GM23338 (cell line): ENCODE data around the gene IL17REL. TPM values are rescaled to one million over a fixed set of nuclear protein-coding genes. Genes with fewer than 3 reads are reported as not detected.

ENCODE experiments used
- ATAC-seq: fragments of 200-7000 bp; cut with Tn5 transposase; 3 replicates; pipeline ENCODE4 v1.9.1; 2020
- DNase-seq: peaks from one replicate; pipeline ENCODE4 v3.0.0-alpha.2; 2015; ENCODE audit warnings: low spot score
- H2AFZ ChIP-seq: fragments of 200-600 bp; sonication (generic); 2 replicates; pipeline ENCODE4 v1.8.0; 2016; ENCODE audit warnings: antibody characterized with exemption, mild to moderate bottlenecking, moderate library complexity
- H3F3A ChIP-seq: fragments of 200-600 bp; sonication (generic); replicated peaks from 2 replicates; pipeline ENCODE4 v1.8.0; 2017; ENCODE audit warnings: antibody characterized with exemption, mixed run types, low read depth
- H3K27ac ChIP-seq: fragments of 200-600 bp; sonication (generic); 2 replicates; pipeline ENCODE4 v1.6.1; 2016; ENCODE audit warnings: low read depth
- H3K27me3 ChIP-seq: fragments of 200-600 bp; sonication (generic); 2 replicates; pipeline ENCODE4 v1.8.0; 2016; ENCODE audit warnings: mild to moderate bottlenecking, mixed run types, moderate library complexity; ENCODE audit not compliant: insufficient read depth
- H3K36me3 ChIP-seq: fragments of 200-600 bp; sonication (generic); 2 replicates; pipeline ENCODE4 v1.8.0; 2016; ENCODE audit warnings: mild to moderate bottlenecking; ENCODE audit not compliant: insufficient read depth
- H3K4me1 ChIP-seq: fragments of 200-600 bp; sonication (generic); 2 replicates; pipeline ENCODE4 v1.8.0; 2016; ENCODE audit warnings: mild to moderate bottlenecking, moderate library complexity; ENCODE audit not compliant: insufficient read depth
- H3K4me2 ChIP-seq: fragments of 200-600 bp; sonication (generic); 2 replicates; pipeline ENCODE4 v1.7.1; 2017; ENCODE audit warnings: mixed run types
- H3K4me3 ChIP-seq: fragments of 200-600 bp; sonication (generic); 2 replicates; pipeline ENCODE4 v1.6.1; 2016; ENCODE audit warnings: mixed run types
- H3K79me2 ChIP-seq: fragments of 200-600 bp; sonication (generic); replicated peaks from 2 replicates; pipeline ENCODE4 v1.8.0; 2017; ENCODE audit warnings: mild to moderate bottlenecking; ENCODE audit not compliant: insufficient read depth
- H3K9me2 ChIP-seq: fragments of 200-600 bp; sonication (generic); 2 replicates; pipeline ENCODE4 v1.8.0; 2017; ENCODE audit not compliant: insufficient read depth
- H4K20me1 ChIP-seq: fragments of 200-600 bp; sonication (generic); replicated peaks from 2 replicates; pipeline ENCODE4 v1.8.0; 2017; ENCODE audit warnings: mild to moderate bottlenecking; ENCODE audit not compliant: insufficient read depth
- H3K27ac Mint-ChIP-seq: 2 replicates; pipeline ENCODE4 v1.8.0; 2020; ENCODE audit warnings: inconsistent platforms, mild to moderate bottlenecking, moderate library complexity, mixed read lengths
- H3K27me3 Mint-ChIP-seq: 3 replicates; pipeline ENCODE4 v1.8.0; 2022; ENCODE audit warnings: low read depth, mild to moderate bottlenecking, moderate library complexity, mixed read lengths, inconsistent platforms; ENCODE audit not compliant: insufficient read depth, poor library complexity
- H3K36me3 Mint-ChIP-seq: 3 replicates; pipeline ENCODE4 v1.8.0; 2021; ENCODE audit warnings: low read depth, mild to moderate bottlenecking, inconsistent platforms, moderate library complexity, mixed read lengths
- H3K4me1 Mint-ChIP-seq: 3 replicates; pipeline ENCODE4 v1.8.0; 2020; ENCODE audit warnings: mild to moderate bottlenecking, inconsistent platforms, mixed read lengths
- H3K4me3 Mint-ChIP-seq: 3 replicates; pipeline ENCODE4 v1.8.0; 2021; ENCODE audit warnings: moderate library complexity, mild to moderate bottlenecking, inconsistent platforms, mixed read lengths
- H3K9me3 Mint-ChIP-seq: 3 replicates; pipeline ENCODE4 v1.8.0; 2020; ENCODE audit warnings: moderate library complexity, mild to moderate bottlenecking, inconsistent platforms, mixed read lengths
- CREB1 ChIP-seq: fragments of 250-450 bp; sonication (Bioruptor Pico); IDR thresholded peaks from 2 replicates; pipeline ENCODE4 v1.5.0; 2020; ENCODE audit warnings: low read depth, mild to moderate bottlenecking, moderate library complexity
- EZH2 ChIP-seq: fragments of 200-600 bp; sonication (generic); IDR thresholded peaks from one replicate; pipeline ENCODE4 v1.8.0; 2017; ENCODE audit warnings: antibody characterized with exemption, mild to moderate bottlenecking, low read depth; ENCODE audit not compliant: unreplicated experiment
- EZH2phosphoT487 ChIP-seq: fragments of 200-600 bp; sonication (generic); IDR thresholded peaks from one replicate; pipeline ENCODE4 v1.8.1; 2018; ENCODE audit warnings: antibody characterized with exemption; ENCODE audit not compliant: unreplicated experiment
- JUNB ChIP-seq: IDR thresholded peaks from one replicate; pipeline ENCODE4 v1.6.1; 2016; ENCODE audit warnings: antibody characterized with exemption; ENCODE audit not compliant: unreplicated experiment
- NANOG ChIP-seq: IDR thresholded peaks from 2 replicates; pipeline ENCODE4 v1.6.1; 2016; ENCODE audit warnings: antibody characterized with exemption, borderline replicate concordance
- POLR2AphosphoS5 ChIP-seq: IDR thresholded peaks from 2 replicates; pipeline ENCODE4 v1.6.1; 2016; ENCODE audit warnings: antibody characterized with exemption, low read depth
- STAT1 ChIP-seq: IDR thresholded peaks from one replicate; pipeline ENCODE4 v1.6.1; 2016; ENCODE audit warnings: antibody characterized with exemption; ENCODE audit not compliant: unreplicated experiment
- ZNF114 ChIP-seq: fragments of 250-450 bp; sonication (Bioruptor Pico); IDR thresholded peaks from 2 replicates; pipeline ENCODE4 v1.5.0; 2020; ENCODE audit warnings: mild to moderate bottlenecking, moderate library complexity
- ZNF331 ChIP-seq: fragments of 250-450 bp; sonication (Bioruptor Pico); IDR thresholded peaks from 2 replicates; pipeline ENCODE4 v1.5.0; 2020; ENCODE audit warnings: low read depth, mild to moderate bottlenecking, moderate library complexity
- polyA plus RNA-seq: library from polyadenylated mRNA; unstranded; fragments of >200 nt; fragmentation: Nextera tagmentation; extraction: Ambion mirVana; gene quantifications from 2 replicates; pipeline ENCODE4 v1.2.1, GENCODE V29; 2016
- total RNA-seq: library from RNA; depleted of rRNA; stranded (reverse); fragments of >200 nt; shearing (Covaris generic); gene quantifications from 2 replicates; pipeline ENCODE4 v1.2.3, GENCODE V29; 2014
- TF ChIP-seq, protein P1 (sequence below): IDR thresholded peaks from one replicate; pipeline ENCODE4 v1.6.1; 2018; ENCODE audit warnings: antibody characterized with exemption; ENCODE audit not compliant: unreplicated experiment
- TF ChIP-seq, protein P2 (sequence below): IDR thresholded peaks from 2 replicates; pipeline ENCODE4 v1.6.1; 2016; ENCODE audit warnings: antibody characterized with exemption
- TF ChIP-seq, protein P3 (sequence below), 2 experiments: fragments of 200-600 bp in 1 of 2; sonication (generic) in 1 of 2; conservative IDR thresholded peaks; 2 replicates each; pipeline versions ENCODE4 v1.5.1 to v1.6.1; 2016 to 2017; ENCODE audit warnings: antibody characterized with exemption in 2 of 2, low read depth in 2 of 2, mild to moderate bottlenecking in 2 of 2, moderate library complexity in 1 of 2
- TF ChIP-seq, protein P4 (sequence below): fragments of 250-450 bp; sonication (Bioruptor Pico); IDR thresholded peaks from 2 replicates; pipeline ENCODE4 v1.5.0; 2020; ENCODE audit warnings: mild to moderate bottlenecking, moderate library complexity

Gene IL17REL
- total and polyA plus RNA-seq, 2 experiments from 2014 or later = 0.31 TPM; not detected in 1

DNA sequence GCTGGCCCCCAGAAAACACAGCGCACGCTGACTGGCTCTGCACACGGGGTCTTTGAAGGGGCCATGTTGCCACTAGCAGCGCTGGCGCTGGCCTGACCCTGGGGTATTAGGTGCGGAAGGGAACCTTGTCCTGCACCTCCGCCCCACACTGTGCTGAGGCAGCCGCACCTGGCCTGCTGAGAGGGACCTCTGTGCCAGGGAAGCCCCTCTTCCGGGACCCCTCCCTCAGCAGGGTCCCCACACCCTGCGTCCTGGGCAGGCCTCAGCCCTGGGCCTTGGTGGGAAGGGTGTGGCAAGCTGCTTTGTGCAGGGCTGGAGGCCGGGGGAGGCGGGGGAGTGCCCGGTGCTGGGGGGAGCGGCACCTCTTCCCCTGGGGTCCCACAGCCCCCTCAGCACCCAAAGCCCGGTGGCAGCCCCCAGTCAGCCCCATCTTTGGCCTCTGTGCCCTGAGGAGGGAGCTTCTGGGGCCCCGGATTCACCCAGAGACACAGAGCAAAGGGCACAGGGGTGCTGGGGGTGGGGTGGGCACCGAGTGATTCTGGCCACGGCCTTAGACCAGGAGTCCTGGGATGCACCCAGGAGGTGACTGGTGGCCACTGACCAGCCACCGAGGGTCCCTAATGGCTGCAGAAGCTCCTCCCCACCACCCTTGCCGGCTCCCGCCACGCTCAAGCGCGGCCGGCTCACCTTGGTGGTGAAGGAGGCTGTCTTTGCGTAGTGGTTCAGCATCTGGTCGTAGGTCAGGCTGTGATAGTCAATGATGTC is 34.1 kb upstream of the IL17REL start:
- H3K9me2 ChIP-seq = no peaks in the 10 kb centered on the region
- no peaks in the 10 kb centered on the region for H3K79me2 ChIP-seq
- no peak for DNase-seq
- no peak overlapping the region for H2AFZ ChIP-seq
- H3K36me3 ChIP-seq = no peaks in the 10 kb centered on the region
- ATAC-seq = no peak; the same call in 2 of the 3 replicates
- no peak overlapping the region for H3K4me2 ChIP-seq
- no peak overlapping the region for H3K27ac ChIP-seq
- no peak for TF ChIP-seq ZNF114
- no peak for TF ChIP-seq ZNF331 (CRISPR knock-in tag)
- TF ChIP-seq, protein P1, sequence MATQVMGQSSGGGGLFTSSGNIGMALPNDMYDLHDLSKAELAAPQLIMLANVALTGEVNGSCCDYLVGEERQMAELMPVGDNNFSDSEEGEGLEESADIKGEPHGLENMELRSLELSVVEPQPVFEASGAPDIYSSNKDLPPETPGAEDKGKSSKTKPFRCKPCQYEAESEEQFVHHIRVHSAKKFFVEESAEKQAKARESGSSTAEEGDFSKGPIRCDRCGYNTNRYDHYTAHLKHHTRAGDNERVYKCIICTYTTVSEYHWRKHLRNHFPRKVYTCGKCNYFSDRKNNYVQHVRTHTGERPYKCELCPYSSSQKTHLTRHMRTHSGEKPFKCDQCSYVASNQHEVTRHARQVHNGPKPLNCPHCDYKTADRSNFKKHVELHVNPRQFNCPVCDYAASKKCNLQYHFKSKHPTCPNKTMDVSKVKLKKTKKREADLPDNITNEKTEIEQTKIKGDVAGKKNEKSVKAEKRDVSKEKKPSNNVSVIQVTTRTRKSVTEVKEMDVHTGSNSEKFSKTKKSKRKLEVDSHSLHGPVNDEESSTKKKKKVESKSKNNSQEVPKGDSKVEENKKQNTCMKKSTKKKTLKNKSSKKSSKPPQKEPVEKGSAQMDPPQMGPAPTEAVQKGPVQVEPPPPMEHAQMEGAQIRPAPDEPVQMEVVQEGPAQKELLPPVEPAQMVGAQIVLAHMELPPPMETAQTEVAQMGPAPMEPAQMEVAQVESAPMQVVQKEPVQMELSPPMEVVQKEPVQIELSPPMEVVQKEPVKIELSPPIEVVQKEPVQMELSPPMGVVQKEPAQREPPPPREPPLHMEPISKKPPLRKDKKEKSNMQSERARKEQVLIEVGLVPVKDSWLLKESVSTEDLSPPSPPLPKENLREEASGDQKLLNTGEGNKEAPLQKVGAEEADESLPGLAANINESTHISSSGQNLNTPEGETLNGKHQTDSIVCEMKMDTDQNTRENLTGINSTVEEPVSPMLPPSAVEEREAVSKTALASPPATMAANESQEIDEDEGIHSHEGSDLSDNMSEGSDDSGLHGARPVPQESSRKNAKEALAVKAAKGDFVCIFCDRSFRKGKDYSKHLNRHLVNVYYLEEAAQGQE = no peak
- no peak for TF ChIP-seq JUNB
- no peak for TF ChIP-seq NANOG
- TF ChIP-seq POLR2AphosphoS5 = no peak
- TF ChIP-seq EZH2phosphoT487 = no peak
- TF ChIP-seq, protein P2, sequence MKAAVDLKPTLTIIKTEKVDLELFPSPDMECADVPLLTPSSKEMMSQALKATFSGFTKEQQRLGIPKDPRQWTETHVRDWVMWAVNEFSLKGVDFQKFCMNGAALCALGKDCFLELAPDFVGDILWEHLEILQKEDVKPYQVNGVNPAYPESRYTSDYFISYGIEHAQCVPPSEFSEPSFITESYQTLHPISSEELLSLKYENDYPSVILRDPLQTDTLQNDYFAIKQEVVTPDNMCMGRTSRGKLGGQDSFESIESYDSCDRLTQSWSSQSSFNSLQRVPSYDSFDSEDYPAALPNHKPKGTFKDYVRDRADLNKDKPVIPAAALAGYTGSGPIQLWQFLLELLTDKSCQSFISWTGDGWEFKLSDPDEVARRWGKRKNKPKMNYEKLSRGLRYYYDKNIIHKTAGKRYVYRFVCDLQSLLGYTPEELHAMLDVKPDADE = no peak
- TF ChIP-seq, protein P3, sequence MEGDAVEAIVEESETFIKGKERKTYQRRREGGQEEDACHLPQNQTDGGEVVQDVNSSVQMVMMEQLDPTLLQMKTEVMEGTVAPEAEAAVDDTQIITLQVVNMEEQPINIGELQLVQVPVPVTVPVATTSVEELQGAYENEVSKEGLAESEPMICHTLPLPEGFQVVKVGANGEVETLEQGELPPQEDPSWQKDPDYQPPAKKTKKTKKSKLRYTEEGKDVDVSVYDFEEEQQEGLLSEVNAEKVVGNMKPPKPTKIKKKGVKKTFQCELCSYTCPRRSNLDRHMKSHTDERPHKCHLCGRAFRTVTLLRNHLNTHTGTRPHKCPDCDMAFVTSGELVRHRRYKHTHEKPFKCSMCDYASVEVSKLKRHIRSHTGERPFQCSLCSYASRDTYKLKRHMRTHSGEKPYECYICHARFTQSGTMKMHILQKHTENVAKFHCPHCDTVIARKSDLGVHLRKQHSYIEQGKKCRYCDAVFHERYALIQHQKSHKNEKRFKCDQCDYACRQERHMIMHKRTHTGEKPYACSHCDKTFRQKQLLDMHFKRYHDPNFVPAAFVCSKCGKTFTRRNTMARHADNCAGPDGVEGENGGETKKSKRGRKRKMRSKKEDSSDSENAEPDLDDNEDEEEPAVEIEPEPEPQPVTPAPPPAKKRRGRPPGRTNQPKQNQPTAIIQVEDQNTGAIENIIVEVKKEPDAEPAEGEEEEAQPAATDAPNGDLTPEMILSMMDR (conservative IDR thresholded peaks at IDR 0.05; ENCODE audit: low read depth in 2 of 2) = no peak
- TF ChIP-seq EZH2 = no peak
- TF ChIP-seq, protein P4, sequence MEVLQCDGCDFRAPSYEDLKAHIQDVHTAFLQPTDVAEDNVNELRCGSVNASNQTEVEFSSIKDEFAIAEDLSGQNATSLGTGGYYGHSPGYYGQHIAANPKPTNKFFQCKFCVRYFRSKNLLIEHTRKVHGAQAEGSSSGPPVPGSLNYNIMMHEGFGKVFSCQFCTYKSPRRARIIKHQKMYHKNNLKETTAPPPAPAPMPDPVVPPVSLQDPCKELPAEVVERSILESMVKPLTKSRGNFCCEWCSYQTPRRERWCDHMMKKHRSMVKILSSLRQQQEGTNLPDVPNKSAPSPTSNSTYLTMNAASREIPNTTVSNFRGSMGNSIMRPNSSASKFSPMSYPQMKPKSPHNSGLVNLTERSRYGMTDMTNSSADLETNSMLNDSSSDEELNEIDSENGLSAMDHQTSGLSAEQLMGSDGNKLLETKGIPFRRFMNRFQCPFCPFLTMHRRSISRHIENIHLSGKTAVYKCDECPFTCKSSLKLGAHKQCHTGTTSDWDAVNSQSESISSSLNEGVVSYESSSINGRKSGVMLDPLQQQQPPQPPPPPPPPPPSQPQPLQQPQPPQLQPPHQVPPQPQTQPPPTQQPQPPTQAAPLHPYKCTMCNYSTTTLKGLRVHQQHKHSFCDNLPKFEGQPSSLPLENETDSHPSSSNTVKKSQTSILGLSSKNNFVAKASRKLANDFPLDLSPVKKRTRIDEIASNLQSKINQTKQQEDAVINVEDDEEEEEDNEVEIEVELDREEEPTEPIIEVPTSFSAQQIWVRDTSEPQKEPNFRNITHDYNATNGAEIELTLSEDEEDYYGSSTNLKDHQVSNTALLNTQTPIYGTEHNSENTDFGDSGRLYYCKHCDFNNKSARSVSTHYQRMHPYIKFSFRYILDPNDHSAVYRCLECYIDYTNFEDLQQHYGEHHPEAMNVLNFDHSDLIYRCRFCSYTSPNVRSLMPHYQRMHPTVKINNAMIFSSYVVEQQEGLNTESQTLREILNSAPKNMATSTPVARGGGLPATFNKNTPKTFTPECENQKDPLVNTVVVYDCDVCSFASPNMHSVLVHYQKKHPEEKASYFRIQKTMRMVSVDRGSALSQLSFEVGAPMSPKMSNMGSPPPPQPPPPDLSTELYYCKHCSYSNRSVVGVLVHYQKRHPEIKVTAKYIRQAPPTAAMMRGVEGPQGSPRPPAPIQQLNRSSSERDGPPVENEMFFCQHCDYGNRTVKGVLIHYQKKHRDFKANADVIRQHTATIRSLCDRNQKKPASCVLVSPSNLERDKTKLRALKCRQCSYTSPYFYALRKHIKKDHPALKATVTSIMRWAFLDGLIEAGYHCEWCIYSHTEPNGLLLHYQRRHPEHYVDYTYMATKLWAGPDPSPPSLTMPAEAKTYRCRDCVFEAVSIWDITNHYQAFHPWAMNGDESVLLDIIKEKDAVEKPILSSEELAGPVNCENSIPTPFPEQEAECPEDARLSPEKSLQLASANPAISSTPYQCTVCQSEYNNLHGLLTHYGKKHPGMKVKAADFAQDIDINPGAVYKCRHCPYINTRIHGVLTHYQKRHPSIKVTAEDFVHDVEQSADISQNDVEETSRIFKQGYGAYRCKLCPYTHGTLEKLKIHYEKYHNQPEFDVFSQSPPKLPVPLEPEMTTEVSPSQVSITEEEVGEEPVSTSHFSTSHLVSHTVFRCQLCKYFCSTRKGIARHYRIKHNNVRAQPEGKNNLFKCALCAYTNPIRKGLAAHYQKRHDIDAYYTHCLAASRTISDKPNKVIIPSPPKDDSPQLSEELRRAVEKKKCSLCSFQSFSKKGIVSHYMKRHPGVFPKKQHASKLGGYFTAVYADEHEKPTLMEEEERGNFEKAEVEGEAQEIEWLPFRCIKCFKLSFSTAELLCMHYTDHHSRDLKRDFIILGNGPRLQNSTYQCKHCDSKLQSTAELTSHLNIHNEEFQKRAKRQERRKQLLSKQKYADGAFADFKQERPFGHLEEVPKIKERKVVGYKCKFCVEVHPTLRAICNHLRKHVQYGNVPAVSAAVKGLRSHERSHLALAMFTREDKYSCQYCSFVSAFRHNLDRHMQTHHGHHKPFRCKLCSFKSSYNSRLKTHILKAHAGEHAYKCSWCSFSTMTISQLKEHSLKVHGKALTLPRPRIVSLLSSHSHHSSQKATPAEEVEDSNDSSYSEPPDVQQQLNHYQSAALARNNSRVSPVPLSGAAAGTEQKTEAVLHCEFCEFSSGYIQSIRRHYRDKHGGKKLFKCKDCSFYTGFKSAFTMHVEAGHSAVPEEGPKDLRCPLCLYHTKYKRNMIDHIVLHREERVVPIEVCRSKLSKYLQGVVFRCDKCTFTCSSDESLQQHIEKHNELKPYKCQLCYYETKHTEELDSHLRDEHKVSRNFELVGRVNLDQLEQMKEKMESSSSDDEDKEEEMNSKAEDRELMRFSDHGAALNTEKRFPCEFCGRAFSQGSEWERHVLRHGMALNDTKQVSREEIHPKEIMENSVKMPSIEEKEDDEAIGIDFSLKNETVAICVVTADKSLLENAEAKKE (CRISPR knock-in tag) = no peak
- no peak for TF ChIP-seq STAT1
- TF ChIP-seq CREB1 = no peak
- no peaks in the 10 kb centered on the region for H4K20me1 ChIP-seq
- no peaks in the 10 kb centered on the region for H3K36me3 Mint-ChIP-seq
- H3K27me3 Mint-ChIP-seq = peaks cover 10% of the 10 kb centered on the region
- no peaks in the 10 kb centered on the region for H3F3A ChIP-seq
- H3K27me3 ChIP-seq = no peaks in the 10 kb centered on the region
- H3K4me3 ChIP-seq = no peak overlapping the region
- H3K4me1 Mint-ChIP-seq = no peaks in the 10 kb centered on the region
- no peaks in the 10 kb centered on the region for H3K4me1 ChIP-seq
- H3K9me3 Mint-ChIP-seq = no peaks in the 10 kb centered on the region
- no peak overlapping the region for H3K4me3 Mint-ChIP-seq
- H3K27ac Mint-ChIP-seq = no peak overlapping the region
